SK-N-SH treated with all-trans-retinoic acid at 6 μM for 48 hours (cell line): Measurements from ENCODE around the gene PGAM4.
A peak's percentile ranks its signal among the peaks of the same experiment; 100 is the strongest.

Experiments
- ATAC-seq: fragments of 200-7000 bp; cut with Tn5 transposase; 3 replicates; pipeline ENCODE4 v1.9.1; 2020; ENCODE audit warnings: mild to moderate bottlenecking, moderate library complexity
- ARNTL ChIP-seq: fragments of 450-650 bp; formaldehyde crosslinking; IDR thresholded peaks from 2 replicates; pipeline ENCODE4 v1.5.0; 2020; ENCODE audit warnings: low read depth, mild to moderate bottlenecking, moderate library complexity, borderline replicate concordance
- CREB5 ChIP-seq: fragments of 250-450 bp; sonication (Bioruptor Pico); IDR thresholded peaks from 2 replicates; pipeline ENCODE4 v1.5.1; 2020; ENCODE audit warnings: low read depth, mild to moderate bottlenecking, moderate library complexity
- CSDC2 ChIP-seq: fragments of 250-450 bp; sonication (Bioruptor Pico); IDR thresholded peaks from 2 replicates; pipeline ENCODE4 v1.5.0; 2020; ENCODE audit warnings: mild to moderate bottlenecking, moderate library complexity
- ESRRG ChIP-seq: fragments of 250-450 bp; sonication (Bioruptor Pico); IDR thresholded peaks from 2 replicates; pipeline ENCODE4 v1.6.1; 2021; ENCODE audit warnings: mild to moderate bottlenecking
- GLIS3 ChIP-seq: fragments of 250-450 bp; sonication (Bioruptor Pico); IDR thresholded peaks from 2 replicates; pipeline ENCODE4 v1.5.0; 2020; ENCODE audit warnings: mild to moderate bottlenecking, moderate library complexity
- ISL1 ChIP-seq: fragments of 250-450 bp; sonication (Bioruptor Pico); IDR thresholded peaks from 2 replicates; pipeline ENCODE4 v2.1.2; 2022; ENCODE audit warnings: mild to moderate bottlenecking, moderate library complexity
- OSR1 ChIP-seq: fragments of 250-450 bp; sonication (Bioruptor Pico); IDR thresholded peaks from 2 replicates; pipeline ENCODE4 v1.8.0; 2022; ENCODE audit warnings: moderate library complexity, mild to moderate bottlenecking, inconsistent platforms
- PATZ1 ChIP-seq: fragments of 250-450 bp; sonication (Bioruptor Pico); IDR thresholded peaks from 2 replicates; pipeline ENCODE4 v1.8.0; 2020; ENCODE audit warnings: mild to moderate bottlenecking, moderate library complexity, borderline replicate concordance
- PPARA ChIP-seq: fragments of 250-450 bp; sonication (Bioruptor Pico); IDR thresholded peaks from 2 replicates; pipeline ENCODE4 v1.5.0; 2020; ENCODE audit warnings: mild to moderate bottlenecking, borderline replicate concordance
- RARB ChIP-seq: fragments of 250-450 bp; sonication (Bioruptor Pico); IDR thresholded peaks from 2 replicates; pipeline ENCODE4 v1.8.0; 2021; ENCODE audit warnings: mild to moderate bottlenecking, moderate library complexity
- SNAI2 ChIP-seq: fragments of 250-450 bp; sonication (Bioruptor Pico); IDR thresholded peaks from 2 replicates; pipeline ENCODE4 v1.5.0; 2020; ENCODE audit warnings: mild to moderate bottlenecking, moderate library complexity
- TCF4 ChIP-seq: fragments of 250-450 bp; sonication (Bioruptor Pico); IDR thresholded peaks from 2 replicates; pipeline ENCODE4 v1.8.0; 2021; ENCODE audit warnings: mild to moderate bottlenecking, moderate library complexity, borderline replicate concordance
- TSHZ2 ChIP-seq: fragments of 250-450 bp; sonication (Bioruptor Pico); IDR thresholded peaks from 2 replicates; pipeline ENCODE4 v1.5.0; 2020; ENCODE audit warnings: mild to moderate bottlenecking, moderate library complexity
- ZC3H10 ChIP-seq: fragments of 250-450 bp; sonication (Bioruptor Pico); IDR thresholded peaks from 2 replicates; pipeline ENCODE4 v1.5.1; 2021; ENCODE audit warnings: mild to moderate bottlenecking, moderate library complexity
- ZFP3 ChIP-seq: fragments of 250-450 bp; sonication (Bioruptor Pico); IDR thresholded peaks from 2 replicates; pipeline ENCODE4 v1.5.0; 2020; ENCODE audit warnings: mild to moderate bottlenecking, moderate library complexity
- ZFP30 ChIP-seq: fragments of 450-650 bp; formaldehyde crosslinking; IDR thresholded peaks from 2 replicates; pipeline ENCODE4 v1.5.0; 2022; ENCODE audit warnings: mild to moderate bottlenecking, moderate library complexity
- ZNF565 ChIP-seq: fragments of 450-650 bp; formaldehyde crosslinking; conservative IDR thresholded peaks from 2 replicates; pipeline ENCODE4 v1.5.0; 2020; ENCODE audit warnings: low read depth, mild to moderate bottlenecking, moderate library complexity
- ZNF70 ChIP-seq: fragments of 450-650 bp; formaldehyde crosslinking; IDR thresholded peaks from 2 replicates; pipeline ENCODE4 v1.5.0; 2020; ENCODE audit warnings: mild to moderate bottlenecking, moderate library complexity
- ZNF8 ChIP-seq: fragments of 450-650 bp; formaldehyde crosslinking; IDR thresholded peaks from 2 replicates; pipeline ENCODE4 v1.5.0; 2020; ENCODE audit warnings: mild to moderate bottlenecking, moderate library complexity
- TF ChIP-seq, protein P1 (sequence below): fragments of 250-450 bp; sonication (Bioruptor Pico); IDR thresholded peaks from 2 replicates; pipeline ENCODE4 v1.5.1; 2021; ENCODE audit warnings: mild to moderate bottlenecking, moderate library complexity
- TF ChIP-seq, protein P2 (sequence below): fragments of 250-450 bp; sonication (Bioruptor Pico); IDR thresholded peaks from 2 replicates; pipeline ENCODE4 v1.8.0; 2021; ENCODE audit warnings: low read depth, mild to moderate bottlenecking, moderate library complexity, borderline replicate concordance

PGAM4 gene

GRCh38 chrX:77969538-77969937 lies at the start of gene PGAM4:
PGAM4 (minus strand) TSS chrX:77969638; CDS start chrX:77969638, 0 bp downstream.
- ATAC-seq = no peak
- TF ChIP-seq RARB (CRISPR knock-in tag) = no peak
- no peak for TF ChIP-seq TCF4
- TF ChIP-seq ISL1 (CRISPR knock-in tag) = no peak
- no peak for TF ChIP-seq CREB5 (CRISPR knock-in tag)
- TF ChIP-seq OSR1 (CRISPR knock-in tag) = no peak
- no peak for TF ChIP-seq ZFP3 (CRISPR knock-in tag)
- TF ChIP-seq, all 23 proteins: peak for 0

DNA sequence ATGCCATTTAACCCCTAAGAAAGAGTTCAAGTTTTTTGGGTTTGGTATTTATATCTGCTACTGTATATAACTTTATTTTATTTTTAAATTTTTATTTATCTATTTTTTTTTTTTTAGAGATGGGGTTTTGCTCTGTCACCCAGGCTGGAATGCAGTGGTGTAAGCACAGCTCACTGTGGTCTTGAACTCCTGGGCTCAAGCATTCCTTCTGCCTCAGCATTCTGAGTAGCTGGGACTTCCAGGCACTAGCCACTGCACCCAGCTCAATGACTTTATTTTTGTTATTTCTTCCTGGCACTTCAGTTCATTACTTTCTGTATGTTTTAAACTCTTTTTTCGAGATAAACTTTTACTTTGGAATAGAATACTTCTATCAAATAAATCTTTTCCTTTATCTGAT lies 42.4 kb upstream of the PGAM4 start:
- no peak for TF ChIP-seq CSDC2
- TF ChIP-seq, protein P1, sequence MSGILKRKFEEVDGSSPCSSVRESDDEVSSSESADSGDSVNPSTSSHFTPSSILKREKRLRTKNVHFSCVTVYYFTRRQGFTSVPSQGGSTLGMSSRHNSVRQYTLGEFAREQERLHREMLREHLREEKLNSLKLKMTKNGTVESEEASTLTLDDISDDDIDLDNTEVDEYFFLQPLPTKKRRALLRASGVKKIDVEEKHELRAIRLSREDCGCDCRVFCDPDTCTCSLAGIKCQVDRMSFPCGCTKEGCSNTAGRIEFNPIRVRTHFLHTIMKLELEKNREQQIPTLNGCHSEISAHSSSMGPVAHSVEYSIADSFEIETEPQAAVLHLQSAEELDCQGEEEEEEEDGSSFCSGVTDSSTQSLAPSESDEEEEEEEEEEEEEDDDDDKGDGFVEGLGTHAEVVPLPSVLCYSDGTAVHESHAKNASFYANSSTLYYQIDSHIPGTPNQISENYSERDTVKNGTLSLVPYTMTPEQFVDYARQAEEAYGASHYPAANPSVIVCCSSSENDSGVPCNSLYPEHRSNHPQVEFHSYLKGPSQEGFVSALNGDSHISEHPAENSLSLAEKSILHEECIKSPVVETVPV (CRISPR knock-in tag) = no peak
- no peak for TF ChIP-seq ZNF70
- no peak for TF ChIP-seq PATZ1 (CRISPR knock-in tag)
- no peak for TF ChIP-seq TCF4
- no peak for TF ChIP-seq GLIS3 (CRISPR knock-in tag)
- no peak for TF ChIP-seq OSR1 (CRISPR knock-in tag)
- no peak for TF ChIP-seq CREB5 (CRISPR knock-in tag)
- no peak for TF ChIP-seq ARNTL (CRISPR knock-in tag)
- TF ChIP-seq, protein P2, sequence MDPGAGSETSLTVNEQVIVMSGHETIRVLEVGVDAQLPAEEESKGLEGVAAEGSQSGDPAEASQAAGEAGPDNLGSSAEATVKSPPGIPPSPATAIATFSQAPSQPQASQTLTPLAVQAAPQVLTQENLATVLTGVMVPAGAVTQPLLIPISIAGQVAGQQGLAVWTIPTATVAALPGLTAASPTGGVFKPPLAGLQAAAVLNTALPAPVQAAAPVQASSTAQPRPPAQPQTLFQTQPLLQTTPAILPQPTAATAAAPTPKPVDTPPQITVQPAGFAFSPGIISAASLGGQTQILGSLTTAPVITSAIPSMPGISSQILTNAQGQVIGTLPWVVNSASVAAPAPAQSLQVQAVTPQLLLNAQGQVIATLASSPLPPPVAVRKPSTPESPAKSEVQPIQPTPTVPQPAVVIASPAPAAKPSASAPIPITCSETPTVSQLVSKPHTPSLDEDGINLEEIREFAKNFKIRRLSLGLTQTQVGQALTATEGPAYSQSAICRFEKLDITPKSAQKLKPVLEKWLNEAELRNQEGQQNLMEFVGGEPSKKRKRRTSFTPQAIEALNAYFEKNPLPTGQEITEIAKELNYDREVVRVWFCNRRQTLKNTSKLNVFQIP = no peak
- TF ChIP-seq ZFP3 (CRISPR knock-in tag) = no peak
- TF ChIP-seq ZNF8 (CRISPR knock-in tag) = no peak
- TF ChIP-seq ZC3H10 (CRISPR knock-in tag) = no peak
- no peak for TF ChIP-seq ZFP30
- TF ChIP-seq, all 23 proteins: peak for 0
- ATAC-seq = no peak

GRCh38 chrX:77979870-77980269 lies 10.4 kb upstream of the PGAM4 start:
- TF ChIP-seq, protein P1 (CRISPR knock-in tag) = no peak; the same call in 1 of the 2 replicates
- TF ChIP-seq PPARA = no peak
- 0 out of 2 replicates have a peak, but pooled peaks have one; percentile 40 for TF ChIP-seq TSHZ2 (CRISPR knock-in tag)
- TF ChIP-seq PATZ1 (CRISPR knock-in tag) = no peak
- TF ChIP-seq ESRRG = no peak
- TF ChIP-seq ISL1 (CRISPR knock-in tag) = peak; percentile 93
- TF ChIP-seq SNAI2 = no peak
- TF ChIP-seq ZNF565 (CRISPR knock-in tag) = no peak
- no peak for ATAC-seq
